ENCODE measurements around the gene LRRC40.

DNA sequence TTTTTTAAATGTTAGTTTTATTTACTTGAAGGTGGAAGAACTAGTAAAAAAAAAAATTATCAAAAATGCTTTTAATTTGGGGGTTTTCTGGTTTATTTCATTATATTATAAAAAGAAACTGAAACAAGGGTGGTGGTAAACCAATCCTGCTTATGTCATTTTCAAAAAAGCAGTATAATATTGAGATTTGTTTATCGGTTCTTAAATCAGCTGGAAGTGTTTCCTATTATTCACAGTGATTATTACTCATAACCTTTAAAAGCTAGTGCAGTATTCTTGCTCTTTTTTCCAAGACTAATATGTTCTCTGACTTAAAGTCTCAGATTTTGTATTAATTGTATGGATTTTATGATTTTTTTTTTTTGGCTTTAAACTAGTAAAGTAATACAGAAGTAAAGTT is 5.4 kb upstream of the LRRC40 start:
- TF ChIP-seq, protein P1, sequence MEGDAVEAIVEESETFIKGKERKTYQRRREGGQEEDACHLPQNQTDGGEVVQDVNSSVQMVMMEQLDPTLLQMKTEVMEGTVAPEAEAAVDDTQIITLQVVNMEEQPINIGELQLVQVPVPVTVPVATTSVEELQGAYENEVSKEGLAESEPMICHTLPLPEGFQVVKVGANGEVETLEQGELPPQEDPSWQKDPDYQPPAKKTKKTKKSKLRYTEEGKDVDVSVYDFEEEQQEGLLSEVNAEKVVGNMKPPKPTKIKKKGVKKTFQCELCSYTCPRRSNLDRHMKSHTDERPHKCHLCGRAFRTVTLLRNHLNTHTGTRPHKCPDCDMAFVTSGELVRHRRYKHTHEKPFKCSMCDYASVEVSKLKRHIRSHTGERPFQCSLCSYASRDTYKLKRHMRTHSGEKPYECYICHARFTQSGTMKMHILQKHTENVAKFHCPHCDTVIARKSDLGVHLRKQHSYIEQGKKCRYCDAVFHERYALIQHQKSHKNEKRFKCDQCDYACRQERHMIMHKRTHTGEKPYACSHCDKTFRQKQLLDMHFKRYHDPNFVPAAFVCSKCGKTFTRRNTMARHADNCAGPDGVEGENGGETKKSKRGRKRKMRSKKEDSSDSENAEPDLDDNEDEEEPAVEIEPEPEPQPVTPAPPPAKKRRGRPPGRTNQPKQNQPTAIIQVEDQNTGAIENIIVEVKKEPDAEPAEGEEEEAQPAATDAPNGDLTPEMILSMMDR (IDR thresholded peaks at IDR 0.05): no peak
- no peak for TF ChIP-seq POLR2A (IDR thresholded peaks at IDR 0.05)
